HepG2 (cell line): ENCODE measurements around the gene KMT2A.

ENCODE experiments used
- CTCF ChIP-seq: sonication (generic); formaldehyde crosslinking; IDR thresholded peaks from 2 replicates; pipeline ENCODE4 v1.5.0; 2020; ENCODE audit warnings: mild to moderate bottlenecking, missing genetic modification reagents, moderate library complexity
- EP300 ChIP-seq, 3 experiments: sonication (generic) in 1 of 3; formaldehyde crosslinking in 1 of 3; IDR thresholded peaks; 2 replicates each; pipeline versions ENCODE4 v1.5.1 to v1.6.1; 2011 to 2020; ENCODE audit warnings: low read depth in 2 of 3, low read length in 2 of 3, borderline replicate concordance in 1 of 3, improper control_type of control experiment in 1 of 3, mild to moderate bottlenecking in 1 of 3, missing genetic modification reagents in 1 of 3, moderate library complexity in 1 of 3
- GMEB1 ChIP-seq: sonication (generic); formaldehyde crosslinking; IDR thresholded peaks from 2 replicates; pipeline ENCODE4 v1.5.1; 2020; ENCODE audit warnings: missing genetic modification reagents, mild to moderate bottlenecking, borderline replicate concordance
- HCFC1 ChIP-seq: fragments of 150-350 bp; IDR thresholded peaks from 2 replicates; pipeline ENCODE4 v1.6.1; 2014; ENCODE audit warnings: low read depth, low read length
- NFE2L1 ChIP-seq: sonication (generic); formaldehyde crosslinking; IDR thresholded peaks from 2 replicates; pipeline ENCODE4 v1.4.0; 2020; ENCODE audit warnings: missing genetic modification reagents, mild to moderate bottlenecking, borderline replicate concordance
- POLR2A ChIP-seq, 2 experiments: IDR thresholded peaks; 2 replicates each; pipeline ENCODE4 v1.6.1; 2011; ENCODE audit warnings: low read depth in 2 of 2, low read length in 2 of 2, mild to moderate bottlenecking in 1 of 2, moderate library complexity in 1 of 2; ENCODE audit not compliant: insufficient read depth in 1 of 2
- RFX3 ChIP-seq: IDR thresholded peaks from 2 replicates; pipeline ENCODE4 v1.6.1; 2016; ENCODE audit warnings: missing biosample characterization, missing genetic modification reagents
- RFX5 ChIP-seq: IDR thresholded peaks from 2 replicates; pipeline ENCODE4 v1.6.1; 2011; ENCODE audit warnings: low read depth, low read length, improper control_type of control experiment
- TAF1 ChIP-seq: sonication (generic); formaldehyde crosslinking; IDR thresholded peaks from 2 replicates; pipeline ENCODE4 v1.4.0; 2020; ENCODE audit warnings: missing genetic modification reagents
- ZNF274 ChIP-seq: sonication (generic); formaldehyde crosslinking; IDR thresholded peaks from 2 replicates; pipeline ENCODE4 v1.5.1; 2020; ENCODE audit warnings: mild to moderate bottlenecking, missing genetic modification reagents
- ZNF512B ChIP-seq: sonication (generic); formaldehyde crosslinking; IDR thresholded peaks from 2 replicates; pipeline ENCODE4 v1.5.1; 2020; ENCODE audit warnings: missing genetic modification reagents, mild to moderate bottlenecking, borderline replicate concordance

GRCh38 chr11:118462178-118462577 lies 25.9 kb downstream of the KMT2A start:
- TF ChIP-seq TAF1 (CRISPR knock-in tag) (no peak), EP300 (IDR thresholded peaks at IDR 0.05; ENCODE audit: low read depth in 2 of 2, low read length in 2 of 2) (no peak), EP300 (CRISPR knock-in tag; IDR thresholded peaks at IDR 0.05; ENCODE audit: borderline replicate concordance) (no peak), POLR2A (IDR thresholded peaks at IDR 0.05; ENCODE audit: insufficient read depth in 1 of 2, low read depth in 2 of 2, low read length in 2 of 2) (no peak), NFE2L1 (no peak), GMEB1 (no peak), RFX5 (no peak), CTCF (no peak), ZNF274 (no peak), RFX3 (CRISPR knock-in tag) (no peak), HCFC1 (no peak), ZNF512B (no peak)
